Measurements from ENCODE around the gene TGFBR2.

The TGFBR2 gene

DNA sequence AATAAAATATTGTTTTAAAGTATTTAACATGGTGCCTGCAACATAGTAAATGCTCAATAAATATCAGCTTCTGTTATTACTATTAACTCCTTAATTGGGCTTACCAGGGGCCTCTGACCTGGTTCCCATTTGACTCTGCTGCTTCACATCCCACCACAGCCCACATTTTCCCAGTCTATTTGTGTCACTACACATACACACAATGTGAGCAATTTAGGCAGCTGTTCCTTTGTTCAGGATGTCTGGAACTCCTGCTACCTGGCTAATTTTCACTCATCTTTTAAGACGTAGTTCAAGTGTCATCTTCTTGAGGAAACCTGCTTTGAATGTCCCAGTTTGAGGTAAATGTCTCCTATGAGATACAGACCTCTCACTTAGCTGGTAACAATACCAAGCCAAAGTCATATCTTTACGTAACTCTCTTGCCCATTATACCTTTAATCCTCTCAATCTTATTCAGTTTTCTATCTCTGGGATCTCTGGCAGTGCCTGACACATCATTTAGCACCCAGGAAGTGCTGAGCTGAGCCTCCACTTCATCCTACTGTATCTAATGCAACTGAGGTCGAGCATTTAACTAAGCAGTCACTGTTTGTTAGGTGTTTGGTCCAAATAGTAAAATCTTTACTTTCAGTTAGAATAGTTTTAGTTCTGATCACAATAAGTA is 4.4 kb downstream of the TGFBR2 start:
- H3K36me3 Mint-ChIP-seq (ENCODE audit: low read depth), result peaks cover 77% of the 10 kb centered on the region
- H3K4me3 Mint-ChIP-seq, result peak overlapping the region; percentile 85

GRCh38 chr3:30611613-30612436 is 5.4 kb downstream of the TGFBR2 start:
- peaks cover 72% of the 10 kb centered on the region for H3K4me1 Mint-ChIP-seq (ENCODE audit: low read depth)
- no peaks in the 10 kb centered on the region for H3K9me3 Mint-ChIP-seq
- DNase-seq, result no peak
- no peaks in the 10 kb centered on the region for H3K27me3 Mint-ChIP-seq
- H3K4me3 Mint-ChIP-seq, result peak overlapping the region; percentile 85
- H3K27ac Mint-ChIP-seq, result peak overlapping the region; percentile 100
- peaks cover 86% of the 10 kb centered on the region for H3K36me3 Mint-ChIP-seq (ENCODE audit: low read depth)

More for the DNA sequence above, 4.4 kb downstream of the TGFBR2 start:
- Mint-ChIP-seq H3K4me1 (ENCODE audit: low read depth) (peaks cover 68% of the 10 kb centered on the region), H3K27me3 (no peaks in the 10 kb centered on the region), H3K9me3 (no peaks in the 10 kb centered on the region), H3K27ac (peak overlapping the region; percentile 100)
- DNase-seq, result no peak

DNA sequence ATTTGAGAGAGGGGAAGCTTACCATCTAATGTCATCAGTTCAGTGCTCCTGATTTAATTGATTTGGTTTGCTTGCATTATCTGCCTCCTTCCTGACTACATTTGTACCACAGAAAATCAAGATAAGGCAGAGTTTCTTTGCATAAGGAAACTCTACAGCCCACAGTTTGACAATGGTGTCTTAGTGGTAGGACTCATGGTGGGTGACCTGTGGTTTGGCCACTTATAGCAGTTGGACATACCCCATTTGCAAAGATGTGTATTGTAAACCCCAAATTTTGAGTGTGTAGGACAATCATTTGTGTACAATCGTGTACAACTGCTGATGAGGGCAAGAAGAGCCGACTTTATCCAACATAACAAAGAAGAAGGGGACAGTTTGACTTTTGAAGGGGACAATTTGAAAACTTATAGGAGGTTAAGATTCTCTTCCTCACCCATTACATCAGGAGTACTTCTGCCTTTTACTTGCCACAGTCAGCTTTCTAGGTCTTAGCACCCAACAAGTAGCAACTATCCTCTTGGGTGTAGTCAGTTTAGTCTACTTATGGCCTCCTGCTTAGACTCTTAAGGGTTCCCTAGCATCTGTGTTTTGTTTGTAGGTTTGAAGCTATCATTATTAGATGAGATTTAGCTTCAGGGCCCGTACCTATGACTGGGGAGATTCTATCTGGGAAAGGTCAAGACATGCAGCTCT is 6.2 kb downstream of the TGFBR2 start:
- DNase-seq, result no peak
- Mint-ChIP-seq H3K4me1 (ENCODE audit: low read depth) (peaks cover 78% of the 10 kb centered on the region), H3K9me3 (no peaks in the 10 kb centered on the region), H3K27ac (peak overlapping the region; percentile 100), H3K36me3 (ENCODE audit: low read depth) (peaks cover 87% of the 10 kb centered on the region), H3K4me3 (peak overlapping the region; percentile 85), H3K27me3 (no peaks in the 10 kb centered on the region)

- H3K36me3 Mint-ChIP-seq (ENCODE audit: low read depth), result peaks cover 88% of the 10 kb centered on the region
- no peak for DNase-seq
- H3K9me3 Mint-ChIP-seq, result no peaks in the 10 kb centered on the region
- peak overlapping the region; percentile 85 for H3K4me3 Mint-ChIP-seq
- H3K27ac Mint-ChIP-seq, result peak overlapping the region; percentile 100
- no peaks in the 10 kb centered on the region for H3K27me3 Mint-ChIP-seq
- H3K4me1 Mint-ChIP-seq (ENCODE audit: low read depth), result peaks cover 85% of the 10 kb centered on the region
Measured at GRCh38 chr3:30613133-30613825, 6.9 kb downstream of the TGFBR2 start.

GRCh38 chr3:30614373-30614772 is 8.0 kb downstream of the TGFBR2 start:
- Mint-ChIP-seq H3K27me3 (no peaks in the 10 kb centered on the region), H3K36me3 (ENCODE audit: low read depth) (peaks cover 88% of the 10 kb centered on the region), H3K27ac (peak overlapping the region; percentile 100), H3K4me3 (peak overlapping the region; percentile 85), H3K9me3 (no peaks in the 10 kb centered on the region), H3K4me1 (ENCODE audit: low read depth) (peaks cover 96% of the 10 kb centered on the region)
- no peak for DNase-seq

- Mint-ChIP-seq H3K4me1 (ENCODE audit: low read depth) (peaks cover 96% of the 10 kb centered on the region), H3K36me3 (ENCODE audit: low read depth) (peaks cover 88% of the 10 kb centered on the region), H3K27ac (peak overlapping the region; percentile 100), H3K9me3 (no peaks in the 10 kb centered on the region), H3K27me3 (no peaks in the 10 kb centered on the region), H3K4me3 (peak overlapping the region; percentile 85)
- DNase-seq, result no peak
Measured at GRCh38 chr3:30614943-30615342, 8.5 kb downstream of the TGFBR2 start.

- no peaks in the 10 kb centered on the region for H3K27me3 Mint-ChIP-seq
- DNase-seq, result no peak
- H3K36me3 Mint-ChIP-seq (ENCODE audit: low read depth), result peaks cover 87% of the 10 kb centered on the region
- peak overlapping the region; percentile 85 for H3K4me3 Mint-ChIP-seq
- peaks cover 96% of the 10 kb centered on the region for H3K4me1 Mint-ChIP-seq (ENCODE audit: low read depth)
- peak overlapping the region; percentile 100 for H3K27ac Mint-ChIP-seq
- no peaks in the 10 kb centered on the region for H3K9me3 Mint-ChIP-seq
Measured at GRCh38 chr3:30615615-30616346, 9.4 kb downstream of the TGFBR2 start.

GRCh38 chr3:30616347-30617027 is 10.1 kb downstream of the TGFBR2 start:
- H3K9me3 Mint-ChIP-seq, result no peaks in the 10 kb centered on the region
- DNase-seq, result no peak
- no peaks in the 10 kb centered on the region for H3K27me3 Mint-ChIP-seq
- peak overlapping the region; percentile 100 for H3K27ac Mint-ChIP-seq
- H3K4me1 Mint-ChIP-seq (ENCODE audit: low read depth), result peaks cover 95% of the 10 kb centered on the region
- H3K4me3 Mint-ChIP-seq, result peak overlapping the region; percentile 71
- peaks cover 88% of the 10 kb centered on the region for H3K36me3 Mint-ChIP-seq (ENCODE audit: low read depth)

- H3K27ac Mint-ChIP-seq, result peak overlapping the region; percentile 100
- no peaks in the 10 kb centered on the region for H3K27me3 Mint-ChIP-seq
- H3K4me1 Mint-ChIP-seq (ENCODE audit: low read depth), result peaks cover 95% of the 10 kb centered on the region
- peak overlapping the region; percentile 71 for H3K4me3 Mint-ChIP-seq
- no peak for DNase-seq
- H3K36me3 Mint-ChIP-seq (ENCODE audit: low read depth), result peaks cover 91% of the 10 kb centered on the region
- no peaks in the 10 kb centered on the region for H3K9me3 Mint-ChIP-seq
Measured at GRCh38 chr3:30617069-30617468, 10.7 kb downstream of the TGFBR2 start.

DNA sequence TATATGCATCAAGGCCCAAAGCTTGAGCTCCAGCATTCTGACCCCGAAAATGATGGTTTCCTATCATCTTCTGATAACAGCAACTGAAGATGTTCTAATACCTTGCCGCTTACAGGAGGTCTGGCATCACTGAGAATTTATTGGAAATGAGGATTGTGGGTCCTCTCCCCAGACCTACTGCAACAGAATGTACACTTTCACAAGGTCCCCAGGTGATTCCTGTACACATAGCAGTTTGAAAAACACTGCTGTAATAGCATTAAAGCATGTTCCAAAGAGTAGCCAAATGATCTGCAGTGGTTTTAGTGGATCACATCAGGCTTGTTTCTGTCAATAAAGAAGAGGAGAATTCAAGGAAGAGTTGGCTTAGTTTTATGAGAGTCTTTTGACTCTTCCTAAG is 11.3 kb downstream of the TGFBR2 start:
- Mint-ChIP-seq H3K9me3 (no peaks in the 10 kb centered on the region), H3K4me3 (peak overlapping the region; percentile 59), H3K27me3 (no peaks in the 10 kb centered on the region), H3K36me3 (ENCODE audit: low read depth) (peaks cover 91% of the 10 kb centered on the region), H3K27ac (peak overlapping the region; percentile 100), H3K4me1 (ENCODE audit: low read depth) (peaks cover 95% of the 10 kb centered on the region)
- DNase-seq, result no peak

- DNase-seq, result no peak
- H3K27me3 Mint-ChIP-seq, result no peaks in the 10 kb centered on the region
- H3K4me1 Mint-ChIP-seq (ENCODE audit: low read depth), result peaks cover 94% of the 10 kb centered on the region
- H3K27ac Mint-ChIP-seq, result peak overlapping the region; percentile 100
- peaks cover 92% of the 10 kb centered on the region for H3K36me3 Mint-ChIP-seq (ENCODE audit: low read depth)
- peak overlapping the region; percentile 59 for H3K4me3 Mint-ChIP-seq
- H3K9me3 Mint-ChIP-seq, result no peaks in the 10 kb centered on the region
Measured at GRCh38 chr3:30618526-30618925, 12.1 kb downstream of the TGFBR2 start.

- Mint-ChIP-seq H3K4me3 (peak overlapping the region; percentile 59), H3K4me1 (ENCODE audit: low read depth) (peaks cover 94% of the 10 kb centered on the region), H3K27ac (peak overlapping the region; percentile 100), H3K9me3 (no peaks in the 10 kb centered on the region), H3K36me3 (ENCODE audit: low read depth) (peaks cover 92% of the 10 kb centered on the region), H3K27me3 (no peaks in the 10 kb centered on the region)
- no peak for DNase-seq
Measured at GRCh38 chr3:30619318-30619717, 12.9 kb downstream of the TGFBR2 start.

All from activated T-cell treated with anti-CD3 and anti-CD28 coated beads, Interleukin-2, amount 50 U/mL, for 24 hours (primary cell).